Esophagus muscularis mucosa (tissue), 4 donors: ENCODE data around the gene KRT25. TPM values are rescaled to one million over a fixed set of nuclear protein-coding genes. Genes with fewer than 3 reads are reported as not detected.

Source experiments
- DNase-seq: peaks from one replicate; pipeline ENCODE4 v3.0.0-alpha.2; 2017; ENCODE audit errors: extremely low spot score
- H3K27ac ChIP-seq, 4 donors: fragments of 200-600 bp; sonication (generic); replicated peaks in 1 of 4; 1 replicate in 3 of 4; 2 replicates in 1 of 4; pipeline ENCODE4 v1.5.1; 2016 to 2019; ENCODE audit warnings: mild to moderate bottlenecking in 1 of 4
- H3K27me3 ChIP-seq, 4 donors: fragments of 200-600 bp; sonication (generic); one replicate each; pipeline versions ENCODE4 v1.5.1 to v1.6.0; 2016 to 2019
- H3K36me3 ChIP-seq, 4 donors: fragments of 200-600 bp; sonication (generic); one replicate each; pipeline ENCODE4 v1.5.1; 2016 to 2019
- H3K4me1 ChIP-seq, 4 donors: fragments of 200-600 bp; sonication (generic); one replicate each; pipeline ENCODE4 v1.5.1; 2016 to 2019
- H3K4me3 ChIP-seq, 4 donors: fragments of 200-600 bp; sonication (generic); 1 replicate in 2 of 4; 2 replicates in 2 of 4; pipeline ENCODE4 v1.5.1; 2016 to 2019; ENCODE audit warnings: mild to moderate bottlenecking in 4 of 4, moderate library complexity in 1 of 4
- H3K9me3 ChIP-seq, 4 donors: fragments of 200-600 bp; sonication (generic); 1 replicate in 3 of 4; 2 replicates in 1 of 4; pipeline ENCODE4 v1.5.1; 2016 to 2019
- CTCF ChIP-seq, 3 experiments: fragments of 200-600 bp in 2 of 3; fragments of 450-650 bp in 1 of 3; sonication (generic) in 2 of 3; IDR thresholded peaks; one replicate each; pipeline ENCODE4 v1.5.1; 2017 to 2019; ENCODE audit warnings: antibody characterized with exemption in 3 of 3, mild to moderate bottlenecking in 2 of 3, moderate library complexity in 1 of 3
- EP300 ChIP-seq: sonication (generic); formaldehyde crosslinking; IDR thresholded peaks from one replicate; pipeline ENCODE4 v1.6.1; 2017; ENCODE audit warnings: antibody characterized with exemption
- POLR2A ChIP-seq: fragments of 450-650 bp; IDR thresholded peaks from one replicate; pipeline ENCODE4 v1.6.1; 2017; ENCODE audit warnings: antibody characterized with exemption, moderate library complexity, mild to moderate bottlenecking, low read depth
- POLR2AphosphoS5 ChIP-seq, 2 donors: sonication (generic); formaldehyde crosslinking; IDR thresholded peaks; one replicate each; pipeline ENCODE4 v1.6.1; 2017; ENCODE audit warnings: antibody characterized with exemption in 2 of 2
- WGBS: methylation state at CpG from one replicate; pipeline ENCODE4 v1.1.5; 2018; 5-methylcytosine and 5-hydroxymethylcytosine counted together
- intact Hi-C: fragments of 100-400 bp; cut with DNase I; formaldehyde crosslinking; loops from one replicate; pipeline ENCODE4 v1.15.1; 2023
- total RNA-seq, 4 donors: library from RNA; depleted of rRNA; stranded (reverse); fragments of >200 nt; gene quantifications; one replicate each; pipeline versions ENCODE4 v1.1.0 to v1.2.1, GENCODE V29; 2016

The KRT25 gene
- total RNA-seq, 4 donors from 2014 or later: not detected

GRCh38 chr17:40722241-40722640, 32.9 kb downstream of the KRT25 start:
- intact Hi-C loops: no loop called here
- H3K36me3 ChIP-seq: no peaks in the 10 kb centered on the region
- DNase-seq: no peak
- H3K4me3 ChIP-seq: no peak overlapping the region
- 71% methylated on average over 1 of the region's 1 CpG for WGBS
- TF ChIP-seq CTCF (IDR thresholded peaks at IDR 0.05) (no peak), EP300 (no peak), POLR2AphosphoS5 (IDR thresholded peaks at IDR 0.05) (no peak), POLR2A (no peak)
- H3K27me3 ChIP-seq: peaks cover 0 to 12% (median 0%) of the 10 kb centered on the region in 4 donors
- H3K9me3 ChIP-seq: no peaks in the 10 kb centered on the region
- peak overlapping the region in 1 of 4 donors; percentile 2 for H3K27ac ChIP-seq
- no peaks in the 10 kb centered on the region for H3K4me1 ChIP-seq

- intact Hi-C loops: no loop called here
- H3K27me3 ChIP-seq: peaks cover 0 to 12% (median 0%) of the 10 kb centered on the region in 4 donors
- 61% methylated on average over 2 of the region's 2 CpGs for whole genome bisulfite sequencing
- no peak overlapping the region for H3K27ac ChIP-seq
- no peak for TF ChIP-seq POLR2AphosphoS5 (IDR thresholded peaks at IDR 0.05)
- no peak for TF ChIP-seq CTCF (IDR thresholded peaks at IDR 0.05)
- no peak for TF ChIP-seq EP300
- no peak for TF ChIP-seq POLR2A
- H3K36me3 ChIP-seq: no peaks in the 10 kb centered on the region
- no peak overlapping the region for H3K4me3 ChIP-seq
- no peaks in the 10 kb centered on the region for H3K4me1 ChIP-seq
- H3K9me3 ChIP-seq: no peaks in the 10 kb centered on the region
- no peak for DNase-seq
Measured at GRCh38 chr17:40720899-40721298, 34.2 kb downstream of the KRT25 start.

GRCh38 chr17:40718930-40719329, 36.2 kb downstream of the KRT25 start:
- WGBS: 53% methylated on average over 8 of the region's 8 CpGs
- no peaks in the 10 kb centered on the region for H3K9me3 ChIP-seq
- intact Hi-C loops: no loop called here
- no peak overlapping the region for H3K27ac ChIP-seq
- no peaks in the 10 kb centered on the region for H3K4me1 ChIP-seq
- TF ChIP-seq CTCF (IDR thresholded peaks at IDR 0.05) (no peak), POLR2AphosphoS5 (IDR thresholded peaks at IDR 0.05) (no peak), POLR2A (no peak), EP300 (no peak)
- no peaks in the 10 kb centered on the region for H3K36me3 ChIP-seq
- no peak overlapping the region for H3K4me3 ChIP-seq
- DNase-seq: no peak
- peaks cover 0 to 22% (median 0%) of the 10 kb centered on the region in 4 donors for H3K27me3 ChIP-seq

GRCh38 chr17:40717776-40718175, 37.4 kb downstream of the KRT25 start:
- Histone ChIP-seq H3K36me3 (no peaks in the 10 kb centered on the region), H3K27me3 (peaks cover 0 to 14% (median 0%) of the 10 kb centered on the region in 4 donors), H3K27ac (no peak overlapping the region), H3K9me3 (no peaks in the 10 kb centered on the region), H3K4me3 (no peak overlapping the region), H3K4me1 (no peaks in the 10 kb centered on the region)
- WGBS: 64% methylated on average over 3 of the region's 3 CpGs
- TF ChIP-seq POLR2A: no peak
- no peak for DNase-seq
- intact Hi-C loops: no loop called here

GRCh38 chr17:40714473-40714872, 40.7 kb downstream of the KRT25 start:
- H3K27me3 ChIP-seq: peaks cover 0 to 14% (median 0%) of the 10 kb centered on the region in 4 donors
- no peaks in the 10 kb centered on the region for H3K9me3 ChIP-seq
- H3K4me1 ChIP-seq: no peaks in the 10 kb centered on the region
- H3K4me3 ChIP-seq: no peak overlapping the region
- H3K27ac ChIP-seq: no peak overlapping the region
- TF ChIP-seq POLR2A (no peak), CTCF (IDR thresholded peaks at IDR 0.05) (no peak), POLR2AphosphoS5 (IDR thresholded peaks at IDR 0.05) (no peak), EP300 (no peak)
- 61% methylated on average over 6 of the region's 6 CpGs for WGBS
- intact Hi-C loops: no loop called here
- no peak for DNase-seq
- no peaks in the 10 kb centered on the region for H3K36me3 ChIP-seq
